Tibial nerve (tissue), 4 donors: Measurements from ENCODE around the gene BRCA2. TPM values are rescaled to one million over a fixed set of nuclear protein-coding genes. Genes with fewer than 3 reads are reported as not detected.
"Not testable (repeated sequence)": the region's sequence is repeated elsewhere in the genome, so short reads cannot be mapped to it uniquely, and the experiment has no call there.

Experiments used
- DNase-seq, 2 donors: peaks; one replicate each; pipeline ENCODE4 v3.0.0-alpha.2; 2019; ENCODE audit warnings: low spot score in 2 of 2
- H3K27ac ChIP-seq, 4 donors: fragments of 200-600 bp; sonication (generic) in 3 of 4; one replicate each; pipeline ENCODE4 v1.5.1; 2017 to 2019; ENCODE audit warnings: mild to moderate bottlenecking in 1 of 4
- H3K27me3 ChIP-seq, 2 donors: fragments of 200-600 bp; sonication (generic) in 1 of 2; one replicate each; pipeline versions ENCODE4 v1.5.1 to v1.6.0; 2017 to 2019
- H3K36me3 ChIP-seq, 3 donors: fragments of 200-600 bp; sonication (generic); one replicate each; pipeline ENCODE4 v1.5.1; 2018 to 2019
- H3K4me1 ChIP-seq, 4 donors: fragments of 200-600 bp; sonication (generic) in 3 of 4; one replicate each; pipeline ENCODE4 v1.5.1; 2017 to 2019
- H3K4me3 ChIP-seq, 4 donors: fragments of 200-600 bp; sonication (generic) in 3 of 4; one replicate each; pipeline ENCODE4 v1.5.1; 2017 to 2019; ENCODE audit warnings: mild to moderate bottlenecking in 1 of 4, moderate library complexity in 1 of 4
- H3K9me3 ChIP-seq, 4 donors: fragments of 200-600 bp; sonication (generic) in 3 of 4; one replicate each; pipeline ENCODE4 v1.5.1; 2017 to 2019
- CTCF ChIP-seq, 5 experiments: fragments of 200-600 bp in 3 of 5; fragments of 450-650 bp in 2 of 5; sonication (generic) in 3 of 5; IDR thresholded peaks; one replicate each; pipeline ENCODE4 v1.5.1; 2016 to 2019; ENCODE audit warnings: antibody characterized with exemption in 5 of 5, mild to moderate bottlenecking in 3 of 5, moderate library complexity in 2 of 5
- EP300 ChIP-seq, 2 donors: sonication (generic); formaldehyde crosslinking; IDR thresholded peaks; one replicate each; pipeline ENCODE4 v1.6.1; 2017; ENCODE audit warnings: antibody characterized with exemption in 2 of 2, mild to moderate bottlenecking in 1 of 2
- POLR2A ChIP-seq, 2 donors: fragments of 450-650 bp; IDR thresholded peaks; one replicate each; pipeline ENCODE4 v1.6.1; 2017; ENCODE audit warnings: antibody characterized with exemption in 2 of 2, mild to moderate bottlenecking in 2 of 2, moderate library complexity in 2 of 2
- WGBS, 2 donors: methylation state at CpG; one replicate each; pipeline ENCODE4 v1.1.5; 2018; 5-methylcytosine and 5-hydroxymethylcytosine counted together
- total RNA-seq, 4 donors: library from RNA; depleted of rRNA; stranded (reverse); fragments of >200 nt; gene quantifications; one replicate each; pipeline ENCODE4 v1.1.0, GENCODE V29; 2016

Gene BRCA2
- total RNA-seq, 4 donors from 2014 or later = 0.39 to 5.4 (median 2.1) TPM

GRCh38 chr13:32340914-32341313 lies 25.6 kb downstream of the BRCA2 start:
- Histone ChIP-seq H3K27me3 (no peaks in the 10 kb centered on the region), H3K4me1 (no peaks in the 10 kb centered on the region), H3K9me3 (no peaks in the 10 kb centered on the region), H3K36me3 (no peaks in the 10 kb centered on the region), H3K4me3 (no peak overlapping the region), H3K27ac (no peak overlapping the region)
- TF ChIP-seq EP300 (IDR thresholded peaks at IDR 0.05) (no peak), CTCF (IDR thresholded peaks at IDR 0.05) (no peak), POLR2A (IDR thresholded peaks at IDR 0.05) (no peak)
- 88 to 92% methylated on average over 3 of the region's 3 CpGs for WGBS, 2 donors
- no peak for DNase-seq

- no peaks in the 10 kb centered on the region for H3K27me3 ChIP-seq
- no peak overlapping the region for H3K4me3 ChIP-seq
- no peaks in the 10 kb centered on the region for H3K4me1 ChIP-seq
- no peaks in the 10 kb centered on the region for H3K9me3 ChIP-seq
- DNase-seq = no peak
- TF ChIP-seq CTCF (IDR thresholded peaks at IDR 0.05) = no peak
- no peak for TF ChIP-seq POLR2A (IDR thresholded peaks at IDR 0.05)
- no peak for TF ChIP-seq EP300 (IDR thresholded peaks at IDR 0.05)
- 56 to 96% methylated on average over 1 of the region's 1 CpG for WGBS, 2 donors
- no peaks in the 10 kb centered on the region for H3K36me3 ChIP-seq
- H3K27ac ChIP-seq = no peak overlapping the region
Observed at GRCh38 chr13:32347651-32348050, 32.3 kb downstream of the BRCA2 start.

- H3K9me3 ChIP-seq, H3K36me3 ChIP-seq, H3K27me3 ChIP-seq, DNase-seq, H3K4me3 ChIP-seq, H3K27ac ChIP-seq, H3K4me1 ChIP-seq: not testable (repeated sequence)
- WGBS, 2 donors = 94 to 95% methylated on average over 15 of the region's 15 CpGs
Observed at GRCh38 chr13:32350839-32351441, 35.6 kb downstream of the BRCA2 start.

GRCh38 chr13:32354040-32354439 lies 38.7 kb downstream of the BRCA2 start:
- DNase-seq = no peak
- Histone ChIP-seq H3K4me1 (no peaks in the 10 kb centered on the region), H3K9me3 (no peaks in the 10 kb centered on the region), H3K27me3 (no peaks in the 10 kb centered on the region), H3K27ac (no peak overlapping the region), H3K36me3 (no peaks in the 10 kb centered on the region), H3K4me3 (no peak overlapping the region)
- 94% methylated on average over 1 of the region's 1 CpG for WGBS, 2 donors
- no peak for TF ChIP-seq CTCF (IDR thresholded peaks at IDR 0.05)
- no peak for TF ChIP-seq EP300 (IDR thresholded peaks at IDR 0.05)
- TF ChIP-seq POLR2A (IDR thresholded peaks at IDR 0.05) = no peak

GRCh38 chr13:32355935-32356334 lies 40.6 kb downstream of the BRCA2 start:
- not testable (repeated sequence) for H3K27ac ChIP-seq, H3K9me3 ChIP-seq, H3K36me3 ChIP-seq, H3K4me1 ChIP-seq, H3K4me3 ChIP-seq, DNase-seq, H3K27me3 ChIP-seq
- WGBS, 2 donors = 95 to 97% methylated on average over 8 of the region's 8 CpGs

GRCh38 chr13:32362574-32362973 lies 47.3 kb downstream of the BRCA2 start:
- WGBS, 2 donors = 77 to 84% methylated on average over 2 of the region's 2 CpGs
- Histone ChIP-seq H3K36me3 (no peaks in the 10 kb centered on the region), H3K4me3 (no peak overlapping the region), H3K4me1 (no peaks in the 10 kb centered on the region), H3K9me3 (no peaks in the 10 kb centered on the region), H3K27ac (no peak overlapping the region), H3K27me3 (no peaks in the 10 kb centered on the region)
- TF ChIP-seq CTCF (IDR thresholded peaks at IDR 0.05) (no peak), EP300 (IDR thresholded peaks at IDR 0.05) (no peak), POLR2A (IDR thresholded peaks at IDR 0.05) (no peak)
- DNase-seq = no peak
